GM04504 (cell line): ENCODE data around the gene PSME3IP1.
"Not testable (repeated sequence)": the region's sequence is repeated elsewhere in the genome, so short reads cannot be mapped to it uniquely, and the experiment has no call there.

Source experiments
- DNase-seq: peaks from one replicate; pipeline ENCODE4 v3.0.0-alpha.2; 2012; ENCODE audit warnings: low read depth

The PSME3IP1 gene

GRCh38 chr16:57123216-57123973, 62.4 kb downstream of the PSME3IP1 start:
- DNase-seq: no peak

- no peak for DNase-seq
Observed at GRCh38 chr16:57118461-57119084, 67.3 kb downstream of the PSME3IP1 start.

GRCh38 chr16:57115514-57116182, 70.2 kb downstream of the PSME3IP1 start:
- DNase-seq: no peak

- DNase-seq: no peak
Observed at GRCh38 chr16:57115168-57115513, 70.7 kb downstream of the PSME3IP1 start.

- no peak for DNase-seq
Observed at GRCh38 chr16:57113664-57114063, 72.2 kb downstream of the PSME3IP1 start.

- no peak for DNase-seq
Observed at GRCh38 chr16:57113042-57113453, 72.8 kb downstream of the PSME3IP1 start.

GRCh38 chr16:57112403-57113041, 73.3 kb downstream of the PSME3IP1 start:
- DNase-seq: no peak

GRCh38 chr16:57111420-57111819, 74.4 kb downstream of the PSME3IP1 start:
- no peak for DNase-seq

- no peak for DNase-seq
Observed at GRCh38 chr16:57110937-57111336, 74.9 kb downstream of the PSME3IP1 start.

- not testable (repeated sequence) for DNase-seq
Observed at GRCh38 chr16:57109259-57110105, 76.4 kb downstream of the PSME3IP1 start.

- no peak for DNase-seq
Observed at GRCh38 chr16:57108432-57108831, 77.4 kb downstream of the PSME3IP1 start.

- DNase-seq: no peak
Observed at GRCh38 chr16:57107321-57107922, 78.4 kb downstream of the PSME3IP1 start.

GRCh38 chr16:57106767-57107166, 79.1 kb downstream of the PSME3IP1 start:
- DNase-seq: no peak

- no peak for DNase-seq
Observed at GRCh38 chr16:57105184-57105583, 80.7 kb downstream of the PSME3IP1 start.

GRCh38 chr16:57104706-57105105, 81.1 kb downstream of the PSME3IP1 start:
- no peak for DNase-seq

GRCh38 chr16:57102888-57103851, 82.7 kb downstream of the PSME3IP1 start:
- DNase-seq: no peak
